SK-N-SH (cell line): Measurements from ENCODE around the gene PAWR.

Source experiments
- FOXM1 ChIP-seq: IDR thresholded peaks from 2 replicates; pipeline ENCODE4 v1.4.0; 2012; ENCODE audit warnings: low read depth, mild to moderate bottlenecking
- RAD21 ChIP-seq: IDR thresholded peaks from 2 replicates; pipeline ENCODE4 v1.6.1; 2012; ENCODE audit warnings: mild to moderate bottlenecking, low read length

DNA sequence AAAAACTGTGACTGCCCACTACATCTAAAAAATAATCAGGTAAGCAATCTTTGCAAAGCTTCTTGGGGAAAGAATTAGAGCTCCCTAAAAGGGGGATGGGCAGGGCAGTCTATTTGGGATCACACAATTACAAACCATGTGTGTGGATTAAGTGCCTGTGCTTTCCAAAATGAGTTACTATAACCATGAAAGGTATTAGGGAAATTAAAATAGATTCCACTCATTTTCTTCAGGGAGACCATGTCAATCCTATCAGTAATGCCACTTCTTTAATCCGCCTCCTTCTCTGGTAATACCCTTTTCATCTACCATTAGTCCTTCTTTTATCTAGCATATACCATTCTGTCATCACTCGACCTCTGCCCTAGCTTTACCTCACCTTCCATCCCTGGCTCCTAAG lies 53.7 kb downstream of the PAWR start:
- TF ChIP-seq RAD21 (no peak), FOXM1 (no peak)
